22Rv1 (cell line): Measurements from ENCODE around the gene AIG1.

Experiments used
- ZFX ChIP-seq: fragments of 450-650 bp; IDR thresholded peaks from 2 replicates; pipeline ENCODE4 v1.6.1; 2017; ENCODE audit warnings: antibody characterized with exemption, borderline replicate concordance
- TF ChIP-seq, protein P1 (sequence below): fragments of 450-650 bp; IDR thresholded peaks from 2 replicates; pipeline ENCODE4 v1.5.1; 2017; ENCODE audit warnings: mild to moderate bottlenecking

DNA sequence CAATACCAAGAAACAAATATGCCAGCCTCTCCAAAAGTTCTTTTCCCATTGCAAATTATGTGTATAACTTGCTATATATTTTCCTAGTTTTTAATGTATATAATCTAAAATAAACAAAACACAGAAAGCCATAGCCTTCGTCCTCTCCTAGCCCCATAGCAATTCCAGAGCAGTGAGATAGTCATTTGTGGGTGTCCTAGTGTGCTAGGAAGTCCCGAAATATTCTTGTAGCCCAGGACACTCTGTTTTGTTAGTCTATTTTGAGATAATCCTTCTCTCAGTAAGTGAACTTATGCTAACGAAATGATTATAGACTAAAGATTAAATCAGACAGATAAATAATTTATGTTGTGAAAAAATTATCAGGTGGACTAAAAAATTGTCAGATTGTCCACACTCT is 90.7 kb downstream of the AIG1 start:
- TF ChIP-seq, protein P1, sequence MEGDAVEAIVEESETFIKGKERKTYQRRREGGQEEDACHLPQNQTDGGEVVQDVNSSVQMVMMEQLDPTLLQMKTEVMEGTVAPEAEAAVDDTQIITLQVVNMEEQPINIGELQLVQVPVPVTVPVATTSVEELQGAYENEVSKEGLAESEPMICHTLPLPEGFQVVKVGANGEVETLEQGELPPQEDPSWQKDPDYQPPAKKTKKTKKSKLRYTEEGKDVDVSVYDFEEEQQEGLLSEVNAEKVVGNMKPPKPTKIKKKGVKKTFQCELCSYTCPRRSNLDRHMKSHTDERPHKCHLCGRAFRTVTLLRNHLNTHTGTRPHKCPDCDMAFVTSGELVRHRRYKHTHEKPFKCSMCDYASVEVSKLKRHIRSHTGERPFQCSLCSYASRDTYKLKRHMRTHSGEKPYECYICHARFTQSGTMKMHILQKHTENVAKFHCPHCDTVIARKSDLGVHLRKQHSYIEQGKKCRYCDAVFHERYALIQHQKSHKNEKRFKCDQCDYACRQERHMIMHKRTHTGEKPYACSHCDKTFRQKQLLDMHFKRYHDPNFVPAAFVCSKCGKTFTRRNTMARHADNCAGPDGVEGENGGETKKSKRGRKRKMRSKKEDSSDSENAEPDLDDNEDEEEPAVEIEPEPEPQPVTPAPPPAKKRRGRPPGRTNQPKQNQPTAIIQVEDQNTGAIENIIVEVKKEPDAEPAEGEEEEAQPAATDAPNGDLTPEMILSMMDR = no peak
- no peak for TF ChIP-seq ZFX
